ENCODE results near the gene TTC34.

DNA sequence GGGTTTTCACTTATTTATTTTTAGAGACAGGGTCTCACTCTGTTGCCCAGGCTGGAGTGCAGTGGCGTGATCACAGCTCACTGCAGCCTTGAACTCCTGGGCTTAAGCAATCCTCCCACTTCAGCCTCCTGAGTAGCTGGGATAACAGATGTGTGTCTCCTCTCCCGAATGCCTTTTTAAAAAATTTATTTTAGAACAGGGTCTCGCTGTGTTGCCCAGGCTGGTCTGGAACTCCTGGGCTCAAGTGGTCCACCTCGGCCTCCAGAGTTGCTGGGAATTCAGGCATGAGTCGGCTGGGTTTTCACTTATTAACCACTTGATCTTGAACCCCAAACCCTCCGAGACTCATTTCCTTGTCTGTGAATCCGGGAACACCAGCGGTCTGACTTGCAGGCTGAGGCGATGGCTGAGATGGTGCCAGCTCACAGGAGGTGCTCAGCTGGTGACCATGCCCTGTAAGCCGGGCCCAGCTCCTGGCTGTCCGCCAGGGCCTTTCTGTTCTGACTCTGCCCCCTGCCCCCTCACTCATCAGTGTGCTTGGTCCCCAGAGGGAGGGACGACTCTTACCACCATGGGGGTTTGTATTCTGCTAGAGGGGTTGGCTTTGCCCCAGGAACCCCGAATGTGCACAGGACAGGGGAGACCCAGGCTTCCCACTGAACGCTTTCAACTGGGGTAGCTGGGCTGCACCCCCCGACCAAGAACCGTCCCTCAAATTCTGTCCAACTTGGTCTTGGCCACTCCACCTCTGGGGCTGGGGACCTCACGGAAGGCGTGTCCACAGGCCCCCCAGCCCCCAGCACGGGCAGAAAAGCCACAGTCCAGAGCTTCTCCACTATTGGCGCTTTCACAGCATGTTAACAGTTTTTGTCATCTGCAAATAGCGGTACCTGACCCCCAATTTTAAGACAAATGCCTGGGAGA lies 191.2 kb downstream of the TTC34 start:
- TF ChIP-seq POLR2A (IDR thresholded peaks at IDR 0.05) (no peak), EP300 (IDR thresholded peaks at IDR 0.05) (no peak)
- TF ChIP-seq, protein P1, sequence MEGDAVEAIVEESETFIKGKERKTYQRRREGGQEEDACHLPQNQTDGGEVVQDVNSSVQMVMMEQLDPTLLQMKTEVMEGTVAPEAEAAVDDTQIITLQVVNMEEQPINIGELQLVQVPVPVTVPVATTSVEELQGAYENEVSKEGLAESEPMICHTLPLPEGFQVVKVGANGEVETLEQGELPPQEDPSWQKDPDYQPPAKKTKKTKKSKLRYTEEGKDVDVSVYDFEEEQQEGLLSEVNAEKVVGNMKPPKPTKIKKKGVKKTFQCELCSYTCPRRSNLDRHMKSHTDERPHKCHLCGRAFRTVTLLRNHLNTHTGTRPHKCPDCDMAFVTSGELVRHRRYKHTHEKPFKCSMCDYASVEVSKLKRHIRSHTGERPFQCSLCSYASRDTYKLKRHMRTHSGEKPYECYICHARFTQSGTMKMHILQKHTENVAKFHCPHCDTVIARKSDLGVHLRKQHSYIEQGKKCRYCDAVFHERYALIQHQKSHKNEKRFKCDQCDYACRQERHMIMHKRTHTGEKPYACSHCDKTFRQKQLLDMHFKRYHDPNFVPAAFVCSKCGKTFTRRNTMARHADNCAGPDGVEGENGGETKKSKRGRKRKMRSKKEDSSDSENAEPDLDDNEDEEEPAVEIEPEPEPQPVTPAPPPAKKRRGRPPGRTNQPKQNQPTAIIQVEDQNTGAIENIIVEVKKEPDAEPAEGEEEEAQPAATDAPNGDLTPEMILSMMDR (IDR thresholded peaks at IDR 0.05) = no peak

Measured in ovary (tissue), 3 donors.